ENCODE data around the gene GNAS-AS1. TPM values are rescaled to one million over a fixed set of nuclear protein-coding genes. Genes with fewer than 3 reads are reported as not detected.

Gene GNAS-AS1
- polyA plus RNA-seq, 2 donors, result 0.09 to 0.49 TPM

DNA sequence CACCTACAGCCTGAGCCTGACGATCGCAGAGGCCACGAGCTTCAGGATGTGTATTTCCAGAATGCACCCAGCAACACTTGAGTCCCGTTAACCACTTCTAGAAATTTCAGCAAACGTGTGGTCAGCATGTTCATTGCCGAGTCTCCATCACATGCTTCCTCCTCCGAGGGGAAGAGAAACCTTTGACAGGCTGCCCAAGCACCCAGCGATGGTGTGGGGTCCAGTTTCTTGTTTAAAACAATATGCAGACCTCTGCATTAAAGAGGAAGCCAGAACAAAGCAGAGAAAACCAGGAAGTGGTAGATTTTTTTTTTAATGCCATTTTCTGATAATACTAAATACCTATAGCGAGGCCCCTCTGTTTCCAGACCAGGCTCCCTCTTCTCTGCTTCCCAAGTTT, 71.9 kb downstream of the GNAS-AS1 start:
- Histone ChIP-seq H3K9me3 (ENCODE audit: control insufficient read depth in 2 of 2, insufficient read depth in 1 of 2, low read depth in 1 of 2, low read length in 1 of 2) (no peaks in the 10 kb centered on the region), H3K27me3 (ENCODE audit: control insufficient read depth in 1 of 2, insufficient read depth in 2 of 2, low read length in 2 of 2) (no peaks in the 10 kb centered on the region), H3K27ac (ENCODE audit: low read depth in 2 of 2, low read length in 1 of 2) (no peak overlapping the region), H3K36me3 (ENCODE audit: control insufficient read depth in 2 of 2, insufficient read depth in 2 of 2, low read length in 1 of 2) (no peaks in the 10 kb centered on the region), H3K4me3 (ENCODE audit: low read depth in 1 of 2, low read length in 2 of 2) (no peak overlapping the region), H3K4me1 (ENCODE audit: control insufficient read depth in 2 of 2, insufficient read depth in 2 of 2, low read length in 1 of 2) (no peaks in the 10 kb centered on the region)
- 70 to 75% methylated on average over 9 of the region's 9 CpGs for WGBS, 2 donors

DNA sequence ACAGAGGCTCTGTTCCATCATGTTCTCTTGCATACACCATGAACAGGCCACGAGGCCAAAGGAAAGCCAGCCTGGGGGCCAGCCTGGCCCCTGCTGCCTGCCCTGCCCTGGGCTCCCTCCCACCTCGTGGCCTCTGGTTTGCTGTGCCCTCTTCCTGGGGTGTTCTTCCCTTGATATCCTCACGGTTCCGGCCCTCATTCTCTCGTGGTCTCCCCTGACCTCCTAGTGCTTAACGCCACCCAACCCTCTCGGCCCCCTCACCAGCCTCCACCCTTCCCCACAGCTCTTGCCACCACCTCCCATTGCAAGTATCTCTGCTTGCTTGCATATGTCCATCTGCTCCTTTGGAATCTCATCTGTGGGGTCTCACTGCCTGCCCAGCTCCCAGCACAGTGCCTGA, 73.0 kb downstream of the GNAS-AS1 start:
- H3K27me3 ChIP-seq (ENCODE audit: control insufficient read depth in 1 of 2, insufficient read depth in 2 of 2, low read length in 2 of 2), result no peaks in the 10 kb centered on the region
- 75 to 78% methylated on average over 7 of the region's 7 CpGs for WGBS, 2 donors

DNA sequence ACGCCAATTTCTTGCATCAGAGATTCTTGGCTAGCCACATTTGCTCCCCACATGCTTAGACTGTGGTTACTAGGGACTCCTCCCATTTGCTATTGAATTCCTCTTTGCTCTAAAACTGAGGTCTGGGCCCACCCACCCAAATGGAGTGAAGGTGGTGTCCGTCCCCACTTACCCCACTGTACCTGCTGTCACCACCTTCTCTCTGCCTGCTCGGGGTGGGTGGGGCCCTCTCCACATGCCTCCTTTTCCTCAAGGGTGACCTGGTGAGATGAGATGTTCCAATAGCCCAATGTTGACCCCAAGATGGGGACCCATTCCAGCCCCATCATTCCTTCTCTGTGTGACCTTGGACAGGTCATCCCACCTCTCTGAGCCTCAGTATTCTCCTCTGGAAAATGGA, 74.6 kb downstream of the GNAS-AS1 start:
- H3K4me1 ChIP-seq (ENCODE audit: control insufficient read depth in 2 of 2, insufficient read depth in 2 of 2, low read length in 1 of 2), result no peaks in the 10 kb centered on the region
- H3K9me3 ChIP-seq (ENCODE audit: control insufficient read depth in 2 of 2, insufficient read depth in 1 of 2, low read depth in 1 of 2, low read length in 1 of 2), result no peaks in the 10 kb centered on the region
- H3K27me3 ChIP-seq (ENCODE audit: control insufficient read depth in 1 of 2, insufficient read depth in 2 of 2, low read length in 2 of 2), result no peaks in the 10 kb centered on the region
- 73 to 88% methylated on average over 3 of the region's 3 CpGs for WGBS, 2 donors
- no peak overlapping the region for H3K4me3 ChIP-seq (ENCODE audit: low read depth in 1 of 2, low read length in 2 of 2)
- no peaks in the 10 kb centered on the region for H3K36me3 ChIP-seq (ENCODE audit: control insufficient read depth in 2 of 2, insufficient read depth in 2 of 2, low read length in 1 of 2)
- H3K27ac ChIP-seq (ENCODE audit: low read depth in 2 of 2, low read length in 1 of 2), result no peak overlapping the region

More for the DNA sequence above, 73.0 kb downstream of the GNAS-AS1 start:
- H3K9me3 ChIP-seq (ENCODE audit: control insufficient read depth in 2 of 2, insufficient read depth in 1 of 2, low read depth in 1 of 2, low read length in 1 of 2), result no peaks in the 10 kb centered on the region
- H3K36me3 ChIP-seq (ENCODE audit: control insufficient read depth in 2 of 2, insufficient read depth in 2 of 2, low read length in 1 of 2), result no peaks in the 10 kb centered on the region
- H3K4me3 ChIP-seq (ENCODE audit: low read depth in 1 of 2, low read length in 2 of 2), result no peak overlapping the region
- H3K4me1 ChIP-seq (ENCODE audit: control insufficient read depth in 2 of 2, insufficient read depth in 2 of 2, low read length in 1 of 2), result no peaks in the 10 kb centered on the region
- H3K27ac ChIP-seq (ENCODE audit: low read depth in 2 of 2, low read length in 1 of 2), result no peak overlapping the region

DNA sequence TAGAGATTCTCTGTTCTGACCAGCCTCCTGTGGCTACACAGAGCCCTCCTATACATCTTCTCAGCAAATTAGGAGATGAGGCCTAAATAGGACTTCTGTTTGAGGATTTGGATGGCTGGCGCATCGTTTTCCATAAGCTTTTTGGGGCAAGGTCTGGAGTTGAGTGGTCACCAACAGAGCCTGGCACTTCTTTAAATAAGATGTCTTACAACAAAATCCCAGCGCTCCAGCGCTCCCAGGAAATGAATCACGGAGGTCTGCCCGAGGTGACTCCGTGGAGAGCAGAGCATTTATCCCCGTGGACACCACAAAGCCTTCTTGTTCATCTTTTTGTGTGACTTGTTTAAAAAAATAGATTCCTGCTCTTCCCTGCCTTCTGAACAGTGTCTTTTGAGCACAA, 75.3 kb downstream of the GNAS-AS1 start:
- Histone ChIP-seq H3K36me3 (ENCODE audit: control insufficient read depth in 2 of 2, insufficient read depth in 2 of 2, low read length in 1 of 2) (no peaks in the 10 kb centered on the region), H3K27ac (ENCODE audit: low read depth in 2 of 2, low read length in 1 of 2) (no peak overlapping the region), H3K4me3 (ENCODE audit: low read depth in 1 of 2, low read length in 2 of 2) (no peak overlapping the region), H3K27me3 (ENCODE audit: control insufficient read depth in 1 of 2, insufficient read depth in 2 of 2, low read length in 2 of 2) (no peaks in the 10 kb centered on the region), H3K4me1 (ENCODE audit: control insufficient read depth in 2 of 2, insufficient read depth in 2 of 2, low read length in 1 of 2) (no peaks in the 10 kb centered on the region), H3K9me3 (ENCODE audit: control insufficient read depth in 2 of 2, insufficient read depth in 1 of 2, low read depth in 1 of 2, low read length in 1 of 2) (no peaks in the 10 kb centered on the region)
- WGBS, 2 donors, result 88 to 91% methylated on average over 8 of the region's 8 CpGs

DNA sequence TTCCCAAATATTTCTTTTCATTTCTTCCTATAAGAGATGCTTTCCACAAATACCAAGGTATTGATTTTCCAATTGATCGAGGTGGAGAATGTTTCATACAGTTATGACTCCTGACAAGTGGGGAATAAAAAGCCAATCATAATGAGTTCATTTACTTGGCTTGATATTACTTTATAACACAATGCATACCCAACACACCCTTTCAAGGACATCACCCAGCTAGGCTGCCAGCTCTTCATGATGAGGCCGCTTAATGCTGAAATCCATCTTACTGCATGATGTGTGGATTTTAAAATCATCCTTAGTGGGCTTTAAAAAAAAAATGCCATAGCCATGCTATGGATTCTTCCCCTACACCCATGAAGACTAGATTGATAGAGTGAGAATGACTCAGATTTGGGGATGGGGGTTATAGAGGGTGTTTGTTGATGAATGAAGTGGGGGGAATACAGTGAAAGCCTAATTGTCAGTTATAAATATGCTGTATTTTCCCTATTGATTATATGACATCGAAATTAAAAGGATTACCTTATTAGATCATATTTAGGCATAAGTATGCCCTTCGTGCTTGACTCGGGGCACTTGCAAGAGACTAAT, 75.9 kb downstream of the GNAS-AS1 start:
- WGBS, 2 donors, result 83 to 88% methylated on average over 5 of the region's 5 CpGs
- no peaks in the 10 kb centered on the region for H3K27me3 ChIP-seq (ENCODE audit: control insufficient read depth in 1 of 2, insufficient read depth in 2 of 2, low read length in 2 of 2)
- H3K4me3 ChIP-seq (ENCODE audit: low read depth in 1 of 2, low read length in 2 of 2), result no peak overlapping the region
- H3K4me1 ChIP-seq (ENCODE audit: control insufficient read depth in 2 of 2, insufficient read depth in 2 of 2, low read length in 1 of 2), result no peaks in the 10 kb centered on the region
- no peak overlapping the region for H3K27ac ChIP-seq (ENCODE audit: low read depth in 2 of 2, low read length in 1 of 2)
- H3K36me3 ChIP-seq (ENCODE audit: control insufficient read depth in 2 of 2, insufficient read depth in 2 of 2, low read length in 1 of 2), result no peaks in the 10 kb centered on the region
- H3K9me3 ChIP-seq (ENCODE audit: control insufficient read depth in 2 of 2, insufficient read depth in 1 of 2, low read depth in 1 of 2, low read length in 1 of 2), result no peaks in the 10 kb centered on the region

DNA sequence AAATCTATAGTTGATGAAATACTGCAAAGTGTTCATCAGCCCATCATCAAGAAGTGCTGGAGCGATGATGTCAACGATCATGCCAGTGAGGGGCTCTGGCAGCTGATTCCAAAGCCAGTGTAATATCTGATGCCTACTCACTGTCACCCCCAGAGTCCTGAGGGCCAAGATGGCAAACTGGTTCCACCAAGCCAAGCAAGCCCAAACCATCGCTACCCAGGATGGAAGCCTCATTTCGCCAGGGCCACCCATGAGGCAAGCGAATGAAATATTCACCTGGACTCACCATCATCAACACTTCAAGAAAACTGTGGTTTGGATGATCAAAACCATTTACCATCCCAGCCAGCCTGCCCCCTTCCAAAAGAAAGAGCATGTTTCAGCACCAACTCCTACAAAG, 76.5 kb downstream of the GNAS-AS1 start:
- Histone ChIP-seq H3K27me3 (ENCODE audit: control insufficient read depth in 1 of 2, insufficient read depth in 2 of 2, low read length in 2 of 2) (no peaks in the 10 kb centered on the region), H3K9me3 (ENCODE audit: control insufficient read depth in 2 of 2, insufficient read depth in 1 of 2, low read depth in 1 of 2, low read length in 1 of 2) (no peaks in the 10 kb centered on the region), H3K36me3 (ENCODE audit: control insufficient read depth in 2 of 2, insufficient read depth in 2 of 2, low read length in 1 of 2) (no peaks in the 10 kb centered on the region), H3K4me1 (ENCODE audit: control insufficient read depth in 2 of 2, insufficient read depth in 2 of 2, low read length in 1 of 2) (no peaks in the 10 kb centered on the region), H3K27ac (ENCODE audit: low read depth in 2 of 2, low read length in 1 of 2) (no peak overlapping the region), H3K4me3 (ENCODE audit: low read depth in 1 of 2, low read length in 2 of 2) (no peak overlapping the region)
- 94 to 95% methylated on average over 5 of the region's 5 CpGs for WGBS, 2 donors

DNA sequence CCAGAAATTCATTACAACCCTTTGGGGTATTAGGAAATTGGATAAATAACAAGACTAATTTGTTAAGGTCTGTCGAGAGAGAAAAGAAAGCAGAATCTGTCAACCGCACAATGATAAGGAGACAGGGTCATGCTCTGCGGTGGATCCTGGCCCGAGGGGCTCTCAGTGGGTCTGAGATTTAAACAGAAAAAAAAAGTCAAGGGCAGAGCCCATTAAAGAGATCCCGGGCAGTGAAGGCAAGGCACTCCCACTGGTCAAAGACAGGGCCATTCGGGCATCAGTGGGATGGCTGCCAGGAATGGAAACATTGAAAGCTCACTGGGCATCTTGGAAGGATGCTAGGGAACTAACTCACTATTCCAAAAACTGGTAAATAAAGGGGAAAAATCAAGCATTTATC, 77.9 kb downstream of the GNAS-AS1 start:
- WGBS, 2 donors, result 54 to 66% methylated on average over 6 of the region's 6 CpGs
- Histone ChIP-seq H3K4me1 (ENCODE audit: control insufficient read depth in 2 of 2, insufficient read depth in 2 of 2, low read length in 1 of 2) (no peaks in the 10 kb centered on the region), H3K27me3 (ENCODE audit: control insufficient read depth in 1 of 2, insufficient read depth in 2 of 2, low read length in 2 of 2) (no peaks in the 10 kb centered on the region), H3K4me3 (ENCODE audit: low read depth in 1 of 2, low read length in 2 of 2) (no peak overlapping the region), H3K27ac (ENCODE audit: low read depth in 2 of 2, low read length in 1 of 2) (no peak overlapping the region), H3K36me3 (ENCODE audit: control insufficient read depth in 2 of 2, insufficient read depth in 2 of 2, low read length in 1 of 2) (no peaks in the 10 kb centered on the region), H3K9me3 (ENCODE audit: control insufficient read depth in 2 of 2, insufficient read depth in 1 of 2, low read depth in 1 of 2, low read length in 1 of 2) (no peaks in the 10 kb centered on the region)

Other genes with a start within 250 kb of the GNAS-AS1 start
- 10 to 100 TPM; 27.3 to 51.0 TPM for gene STX16, start 199.6 kb downstream of the GNAS-AS1 start, polyA plus RNA-seq
- gene NPEPL1, start 158.1 kb downstream of the GNAS-AS1 start, polyA plus RNA-seq, result 10 to 100 TPM; 33.2 to 42.7 TPM
- 1,000 to 10,000 TPM in 1 of 2 donors, 100 to 1,000 TPM in 1; 590 to 1,519 TPM for gene GNAS, start 1.8 kb upstream of the GNAS-AS1 start, polyA plus RNA-seq
- 10 to 100 TPM; 36.6 to 38.2 TPM for gene NELFCD, start 130.4 kb upstream of the GNAS-AS1 start, polyA plus RNA-seq
- 10 to 100 TPM; 17.0 to 41.9 TPM for gene CTSZ, start 156.4 kb upstream of the GNAS-AS1 start, polyA plus RNA-seq
- gene TUBB1, start 168.5 kb upstream of the GNAS-AS1 start, polyA plus RNA-seq, result under 1 TPM in 1 of 2 donors, not detected in 1; 0.04 TPM
- 10 to 100 TPM; 36.3 to 50.1 TPM for gene ATP5F1E, start 181.4 kb upstream of the GNAS-AS1 start, polyA plus RNA-seq
- 10 to 100 TPM; 25.0 to 38.1 TPM for gene PRELID3B, start 191.9 kb upstream of the GNAS-AS1 start, polyA plus RNA-seq

Measured in esophagus (tissue), 2 donors.